NCI-H345 treated with DMSO at 0.1 percent for 48 hours (cell line): ENCODE data around the gene RGN.
"Not testable (repeated sequence)": the region's sequence is repeated elsewhere in the genome, so short reads cannot be mapped to it uniquely, and the experiment has no call there.

Experiments
- DNase-seq: peaks from one replicate; lab custom pipeline; 2025; ENCODE audit not compliant: unreplicated experiment; lab: John Stamatoyannopoulos, UW

Gene RGN

DNA sequence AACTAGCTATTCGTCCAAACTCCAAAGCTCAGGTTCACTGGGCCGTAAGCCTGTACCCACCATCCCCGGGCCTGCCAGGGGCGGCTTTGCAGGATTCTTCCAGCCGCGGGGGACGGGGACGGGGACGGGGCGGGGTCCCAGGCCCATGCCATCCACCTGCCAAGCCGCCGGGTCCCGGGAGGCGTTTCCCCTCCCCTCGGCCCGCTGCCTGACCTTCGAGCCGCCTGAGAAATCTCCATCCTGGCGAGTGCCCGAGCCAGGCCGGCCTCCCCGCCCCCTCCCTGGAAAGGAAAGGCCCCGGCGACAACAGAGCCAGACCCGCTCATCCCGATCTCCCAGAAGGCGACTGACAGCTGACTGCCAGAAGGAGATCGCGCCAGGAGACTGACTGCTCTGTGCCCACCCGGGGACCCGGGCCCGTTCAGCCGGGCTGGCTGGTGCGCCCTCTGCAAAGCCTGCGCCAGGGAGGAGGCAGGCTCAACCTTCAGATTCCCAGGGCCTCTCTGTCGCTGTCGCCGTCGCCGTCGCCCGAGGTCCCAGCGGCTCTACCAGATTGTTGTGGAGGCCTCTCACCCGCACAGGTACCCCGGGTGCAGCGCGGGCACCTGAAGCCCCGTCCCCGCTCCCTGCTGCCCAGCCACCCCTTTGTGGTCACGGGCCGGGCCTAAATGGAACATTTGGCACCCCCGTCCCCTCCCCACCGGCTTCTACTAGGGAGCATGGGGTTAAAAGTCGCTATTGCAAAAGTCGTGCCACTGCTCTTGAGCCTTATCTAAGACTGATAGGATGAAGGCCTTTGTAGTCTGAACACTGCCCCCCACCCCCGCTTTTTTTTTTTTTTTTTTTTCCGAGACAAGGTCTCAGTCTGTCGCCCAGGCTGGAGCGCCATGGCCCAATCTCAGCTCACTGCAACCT is at the start of gene RGN:
TSS of gene RGN (plus strand) at position 315 of the 915 bp plus-strand sequence. CDS start 2,702 bp downstream, outside the sequence.
- DNase-seq = no peak

GRCh38 chrX:47030339-47030738 is 47.9 kb upstream of the RGN start:
- peak; percentile 26 for DNase-seq

- DNase-seq = no peak
These were observed 30.3 kb upstream of the RGN start for GRCh38 chrX:47047989-47048388.

GRCh38 chrX:47059142-47059874 is 18.9 kb upstream of the RGN start:
- DNase-seq = no peak

DNA sequence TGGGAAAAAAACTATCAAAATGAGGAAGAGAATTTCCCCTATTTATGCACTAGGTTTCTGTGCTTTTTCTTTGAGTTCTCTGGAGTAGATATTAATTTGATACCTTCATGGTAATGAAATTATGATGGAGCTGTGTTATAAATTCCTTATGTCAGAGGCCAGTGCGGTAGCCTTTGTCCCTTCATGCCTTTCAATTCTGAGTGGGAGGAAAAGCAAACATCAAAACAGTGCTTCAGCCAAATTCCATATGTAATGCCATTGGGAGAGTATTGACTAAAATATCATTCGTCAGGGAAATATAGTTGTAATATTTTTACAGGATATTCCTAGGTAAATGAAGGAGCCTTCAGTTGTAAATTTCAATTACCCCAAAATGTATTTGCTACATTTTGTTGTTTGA is 17.5 kb upstream of the RGN start:
- DNase-seq = no peak

- DNase-seq = no peak
These were observed 16.9 kb upstream of the RGN start for GRCh38 chrX:47061238-47061919.

DNA sequence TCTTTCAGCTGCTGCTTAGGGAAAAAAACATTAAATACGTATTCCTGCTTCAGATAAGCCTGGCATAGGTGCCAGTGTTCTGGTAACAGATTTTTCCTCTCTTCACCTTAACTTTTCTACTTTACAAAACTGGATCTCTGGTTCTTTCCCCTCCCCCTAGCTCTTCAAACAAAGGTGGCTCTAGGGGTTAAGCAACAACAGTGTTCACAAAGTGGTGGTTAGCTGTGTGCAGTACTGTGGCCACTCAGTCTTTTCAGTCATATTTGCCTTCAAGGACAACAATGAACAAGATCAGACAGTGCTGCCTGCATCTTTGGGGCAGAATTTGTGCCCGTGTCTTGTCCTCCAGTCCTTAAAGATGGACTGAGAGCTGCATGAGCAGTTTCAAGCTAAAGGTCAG is 15.1 kb upstream of the RGN start:
- no peak for DNase-seq

DNA sequence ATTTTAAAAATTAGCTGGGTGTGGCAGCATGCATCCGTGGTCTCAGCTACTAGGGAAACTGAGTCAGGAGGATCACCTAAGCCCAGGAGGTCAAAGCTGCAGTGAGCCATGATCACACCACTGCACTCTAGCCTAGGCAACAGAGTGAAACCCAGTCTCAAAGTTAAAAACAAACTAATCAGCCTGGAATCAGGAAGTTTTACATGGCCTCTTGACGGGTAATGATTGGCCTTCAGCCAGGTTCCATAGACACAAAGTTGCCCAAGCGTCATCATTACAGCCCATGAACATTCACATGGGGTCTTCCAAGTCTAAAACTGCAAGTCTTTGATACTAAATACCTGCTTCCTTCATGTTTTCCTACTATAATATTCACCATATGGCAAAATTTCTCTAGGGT is 10.0 kb upstream of the RGN start:
- DNase-seq = no peak

DNA sequence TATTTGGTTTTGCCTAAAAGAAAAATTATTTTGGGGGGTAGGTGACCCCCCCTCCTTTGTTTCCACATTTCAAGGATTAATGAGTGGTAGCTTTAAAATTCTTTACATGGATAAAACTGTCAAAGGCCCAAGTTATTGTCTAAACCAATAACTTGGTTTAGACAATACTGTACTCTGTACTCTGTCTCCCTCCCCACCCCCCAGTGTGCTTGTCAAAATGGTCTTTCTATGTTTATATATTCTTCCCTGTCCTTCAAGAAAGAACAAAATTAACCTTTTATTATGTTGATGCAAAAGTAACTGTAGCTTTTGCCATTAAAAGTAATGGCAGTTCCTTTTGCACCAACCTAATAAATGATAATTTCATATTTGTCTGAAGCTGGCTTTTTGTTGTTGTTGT is 9.5 kb upstream of the RGN start:
- DNase-seq = no peak

DNA sequence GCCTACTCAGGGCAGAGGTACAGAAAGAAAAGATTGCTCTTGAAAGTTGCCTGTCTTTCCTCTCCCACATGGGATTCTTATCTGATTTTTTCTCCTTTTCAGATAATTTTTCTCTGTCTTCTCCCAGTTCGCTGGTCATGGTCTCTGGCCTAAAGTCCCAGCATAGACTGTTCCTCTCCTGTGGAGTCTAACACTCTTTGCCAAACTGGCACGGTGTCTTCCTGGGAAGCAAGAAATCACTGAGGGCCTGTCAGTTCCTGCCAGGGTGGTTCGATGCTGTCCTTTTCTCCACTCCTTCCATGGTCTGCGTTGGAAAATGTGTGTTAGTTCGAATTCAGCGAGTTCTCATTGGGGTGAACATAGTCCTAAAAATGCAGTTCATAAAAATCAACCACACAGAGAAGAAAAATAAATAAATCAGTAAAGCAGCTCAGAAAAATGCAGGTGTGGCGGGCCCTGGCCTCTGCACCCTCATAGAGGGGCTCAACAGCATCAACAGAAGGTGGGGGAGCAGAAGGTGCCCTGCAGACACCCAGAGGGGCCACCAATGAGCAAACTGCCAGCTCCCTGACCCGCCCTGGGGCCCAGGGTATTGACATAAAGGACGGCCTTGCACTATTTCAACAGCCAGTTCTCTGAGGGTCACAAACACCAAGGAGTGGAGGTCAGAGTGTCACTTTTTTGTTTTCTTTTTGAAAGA is 2.1 kb downstream of the RGN start:
- no peak for DNase-seq

GRCh38 chrX:47080915-47081236 is 2.6 kb downstream of the RGN start:
- no peak for DNase-seq

DNA sequence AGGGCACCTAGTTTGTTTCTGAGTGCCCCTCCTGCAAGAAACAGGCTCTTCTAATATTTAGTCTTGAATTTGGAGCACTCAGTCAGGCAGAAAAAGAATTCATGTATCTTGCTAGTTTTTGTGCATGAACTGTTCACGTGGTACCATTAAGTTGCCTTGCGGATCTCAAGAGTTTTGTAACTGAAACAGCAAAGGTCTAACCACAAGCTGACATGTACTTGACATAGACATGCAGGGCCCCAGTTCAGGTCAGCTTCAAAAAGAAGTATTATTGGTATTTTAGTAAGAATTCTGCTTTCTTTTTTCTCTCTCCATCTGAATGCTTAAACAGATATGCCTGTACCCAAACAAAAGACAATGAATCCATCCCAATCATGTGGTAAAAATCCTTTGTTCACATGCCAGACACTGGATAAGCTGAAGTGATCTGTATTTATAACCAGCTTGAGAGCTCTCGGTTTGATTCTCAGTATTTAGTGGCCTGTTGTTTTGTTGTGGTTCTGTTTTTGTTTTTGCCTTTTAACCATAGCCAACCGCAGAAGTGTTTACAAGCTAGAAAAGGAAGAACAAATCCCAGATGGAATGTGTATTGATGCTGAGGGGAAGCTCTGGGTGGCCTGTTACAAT is 13.0 kb downstream of the RGN start:
- peak; percentile 6 for DNase-seq

DNA sequence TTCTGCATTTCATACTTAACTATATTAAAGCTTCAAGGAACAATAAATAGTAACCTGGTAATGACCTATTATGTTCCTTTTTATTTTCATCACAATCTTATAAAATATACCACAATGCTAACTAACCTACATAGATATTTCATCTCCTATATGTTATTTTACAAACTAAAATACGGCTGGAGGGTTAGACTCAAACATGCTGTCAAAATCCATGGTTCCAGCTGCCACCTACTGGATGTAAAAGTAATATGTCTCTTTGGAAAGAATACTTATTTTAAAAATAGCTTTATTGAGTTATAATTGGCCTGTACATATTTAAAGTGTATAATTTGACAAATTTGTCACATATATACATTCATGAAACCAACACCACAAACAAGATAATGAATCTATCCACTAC is 15.0 kb downstream of the RGN start:
- peak; percentile 24 for DNase-seq

GRCh38 chrX:47093860-47094259 is 15.6 kb downstream of the RGN start:
- DNase-seq = no peak

DNA sequence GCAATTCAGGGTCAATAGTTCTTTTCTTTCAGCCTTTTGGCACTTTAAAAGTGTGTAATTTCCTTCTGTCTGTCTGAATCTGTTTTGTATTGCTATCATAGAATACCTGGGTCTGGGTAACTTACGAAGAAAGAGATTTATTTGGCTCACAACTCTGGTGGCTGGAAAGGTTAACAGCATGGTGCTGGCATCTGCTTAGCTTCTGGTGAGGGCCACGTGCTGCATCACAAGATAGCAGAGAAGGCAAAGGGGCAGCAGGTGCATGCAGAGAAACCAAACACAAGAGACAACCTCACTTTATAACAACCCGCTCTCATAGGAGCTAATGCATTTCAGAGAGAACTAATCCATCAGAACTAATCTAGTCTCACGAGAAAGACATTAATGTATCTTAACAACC is 18.8 kb downstream of the RGN start:
- no peak for DNase-seq

DNA sequence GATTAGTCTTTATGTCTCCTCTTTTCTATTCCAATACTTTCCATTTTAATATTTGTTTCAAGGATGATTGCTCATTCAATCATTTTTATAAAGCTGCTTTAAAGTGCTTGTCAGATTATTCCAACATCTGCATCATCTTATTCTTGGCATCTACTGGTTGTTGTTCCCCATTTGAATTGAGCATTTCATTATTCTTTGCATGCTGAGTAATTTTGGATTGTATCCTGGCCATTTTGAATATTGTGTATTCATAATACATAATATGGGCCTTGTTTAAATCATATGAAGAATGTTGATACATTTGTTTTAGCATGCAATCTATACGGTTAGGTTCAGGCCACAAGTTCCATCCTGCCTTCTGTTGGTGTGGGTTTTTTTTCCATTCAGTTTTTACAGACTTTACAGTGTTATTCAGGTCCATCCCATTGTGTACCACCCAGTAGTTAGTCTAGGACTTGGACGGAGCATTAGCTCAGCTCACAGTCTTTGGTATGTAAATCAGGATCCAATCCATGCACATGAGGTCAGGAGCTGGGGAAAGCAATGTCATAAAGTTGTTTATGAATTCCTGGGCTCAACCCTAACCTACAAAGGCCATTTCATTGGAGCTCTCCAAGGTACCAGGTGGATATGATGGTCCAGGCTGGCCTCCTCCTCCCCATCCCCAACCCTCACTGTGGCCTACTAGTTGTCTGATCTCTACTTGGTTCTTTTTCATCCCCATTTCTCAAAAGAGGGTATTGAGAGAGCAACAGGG is 20.3 kb downstream of the RGN start:
- DNase-seq = no peak

- DNase-seq = no peak
These were observed 23.0 kb downstream of the RGN start for GRCh38 chrX:47101206-47101605.

- DNase-seq = not testable (repeated sequence)
These were observed 32.8 kb downstream of the RGN start for GRCh38 chrX:47110936-47111615.

DNA sequence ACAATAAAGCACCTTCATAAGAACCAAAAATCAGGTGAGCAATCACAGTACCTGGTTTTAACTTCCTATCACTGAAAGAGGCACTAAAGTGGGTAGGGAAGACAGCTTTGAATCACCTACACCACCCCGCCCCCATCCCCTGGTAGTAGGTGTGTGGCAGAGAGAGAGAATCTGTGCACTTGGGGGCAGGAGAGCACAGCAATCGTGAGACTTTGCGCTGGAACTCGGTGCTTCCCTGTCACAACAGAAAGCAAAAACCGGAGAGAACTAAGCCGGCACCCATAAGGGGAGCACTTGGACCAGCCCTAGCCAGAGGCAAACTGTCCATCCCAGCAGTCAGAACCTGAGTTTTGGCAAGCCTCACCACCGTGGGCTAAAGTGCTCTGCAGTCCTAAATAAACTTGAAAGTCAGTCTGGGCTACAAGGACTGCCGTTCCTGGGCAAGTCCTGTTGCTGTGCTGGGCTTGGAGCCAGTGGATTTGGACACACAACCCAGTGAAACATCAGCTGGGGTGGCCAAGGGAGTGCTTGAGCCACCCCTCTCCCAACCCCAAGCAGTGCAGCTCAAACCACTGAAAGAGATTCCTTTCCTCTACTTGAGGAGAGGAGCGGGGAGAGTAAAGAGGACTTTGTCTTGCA is 34.2 kb downstream of the RGN start:
- DNase-seq = no peak
